ENCODE data around the gene STON2.

STON2 gene

GRCh38 chr14:81301371-81301770 lies 98.8 kb downstream of the STON2 start:
- Histone ChIP-seq H4K20me1 (ENCODE audit: low read depth, low read length) (no peaks in the 10 kb centered on the region), H3K9me3 (ENCODE audit: insufficient read depth, low read length) (no peaks in the 10 kb centered on the region), H3K4me3 (ENCODE audit: insufficient read depth, low read length, poor library complexity, severe bottlenecking) (no peak overlapping the region), H3K79me2 (ENCODE audit: insufficient read depth, low read length) (no peaks in the 10 kb centered on the region), H3K9me2 (replicated peaks; ENCODE audit: insufficient read depth, low read length) (no peaks in the 10 kb centered on the region), H3K9ac (ENCODE audit: low read length) (no peak overlapping the region), H3K27me3 (ENCODE audit: low read length) (no peaks in the 10 kb centered on the region), H3K4me2 (ENCODE audit: low read depth, low read length, poor library complexity, severe bottlenecking) (no peak overlapping the region), H3K36me3 (ENCODE audit: low read length) (no peaks in the 10 kb centered on the region), H3K27ac (ENCODE audit: low read depth, low read length) (no peak overlapping the region), H2AFZ (ENCODE audit: low read depth, low read length, severe bottlenecking) (no peak overlapping the region), H3F3A (ENCODE audit: insufficient read depth) (no peaks in the 10 kb centered on the region)
- TF ChIP-seq EZH2phosphoT487 (conservative IDR thresholded peaks at IDR 0.05; ENCODE audit: low read length) (no peak), CTCF (IDR thresholded peaks at IDR 0.05; ENCODE audit: insufficient read depth, low read length, poor library complexity, severe bottlenecking) (no peak)

GRCh38 chr14:81298911-81299310 lies 101.2 kb downstream of the STON2 start:
- H3F3A ChIP-seq (ENCODE audit: insufficient read depth) = no peaks in the 10 kb centered on the region
- no peaks in the 10 kb centered on the region for H3K27me3 ChIP-seq (ENCODE audit: low read length)
- no peak overlapping the region for H3K27ac ChIP-seq (ENCODE audit: low read depth, low read length)
- TF ChIP-seq CTCF (IDR thresholded peaks at IDR 0.05; ENCODE audit: insufficient read depth, low read length, poor library complexity, severe bottlenecking) = no peak
- TF ChIP-seq EZH2phosphoT487 (conservative IDR thresholded peaks at IDR 0.05; ENCODE audit: low read length) = no peak
- no peak overlapping the region for H3K4me2 ChIP-seq (ENCODE audit: low read depth, low read length, poor library complexity, severe bottlenecking)
- no peaks in the 10 kb centered on the region for H3K36me3 ChIP-seq (ENCODE audit: low read length)
- no peaks in the 10 kb centered on the region for H4K20me1 ChIP-seq (ENCODE audit: low read depth, low read length)
- no peaks in the 10 kb centered on the region for H3K9me3 ChIP-seq (ENCODE audit: insufficient read depth, low read length)
- H2AFZ ChIP-seq (ENCODE audit: low read depth, low read length, severe bottlenecking) = no peak overlapping the region
- no peak overlapping the region for H3K4me3 ChIP-seq (ENCODE audit: insufficient read depth, low read length, poor library complexity, severe bottlenecking)
- no peaks in the 10 kb centered on the region for H3K9me2 ChIP-seq (replicated peaks; ENCODE audit: insufficient read depth, low read length)
- H3K79me2 ChIP-seq (ENCODE audit: insufficient read depth, low read length) = no peaks in the 10 kb centered on the region
- H3K9ac ChIP-seq (ENCODE audit: low read length) = no peak overlapping the region

- Histone ChIP-seq H3K4me3 (ENCODE audit: insufficient read depth, low read length, poor library complexity, severe bottlenecking) (no peak overlapping the region), H3K9ac (ENCODE audit: low read length) (no peak overlapping the region), H3F3A (ENCODE audit: insufficient read depth) (no peaks in the 10 kb centered on the region), H3K27ac (ENCODE audit: low read depth, low read length) (no peak overlapping the region), H2AFZ (ENCODE audit: low read depth, low read length, severe bottlenecking) (no peak overlapping the region), H3K9me3 (ENCODE audit: insufficient read depth, low read length) (no peaks in the 10 kb centered on the region), H4K20me1 (ENCODE audit: low read depth, low read length) (no peaks in the 10 kb centered on the region), H3K27me3 (ENCODE audit: low read length) (no peaks in the 10 kb centered on the region), H3K4me2 (ENCODE audit: low read depth, low read length, poor library complexity, severe bottlenecking) (no peak overlapping the region), H3K79me2 (ENCODE audit: insufficient read depth, low read length) (no peaks in the 10 kb centered on the region), H3K9me2 (replicated peaks; ENCODE audit: insufficient read depth, low read length) (no peaks in the 10 kb centered on the region), H3K36me3 (ENCODE audit: low read length) (no peaks in the 10 kb centered on the region)
- TF ChIP-seq EZH2phosphoT487 (conservative IDR thresholded peaks at IDR 0.05; ENCODE audit: low read length) = no peak
- no peak for TF ChIP-seq CTCF (IDR thresholded peaks at IDR 0.05; ENCODE audit: insufficient read depth, low read length, poor library complexity, severe bottlenecking)
These were observed 102.0 kb downstream of the STON2 start for GRCh38 chr14:81298122-81298521.
